Ascending aorta (tissue), 2 donors: ENCODE measurements around the gene RASA1. TPM values are rescaled to one million over a fixed set of nuclear protein-coding genes. Genes with fewer than 3 reads are reported as not detected.
"Not testable (repeated sequence)": the region's sequence is repeated elsewhere in the genome, so short reads cannot be mapped to it uniquely, and the experiment has no call there.

Experiments used
- DNase-seq, 2 donors: peaks; one replicate each; pipeline ENCODE4 v3.0.0-alpha.2; 2019; ENCODE audit warnings: low spot score in 2 of 2
- H3K27ac ChIP-seq, 2 donors: fragments of 200-600 bp; sonication (generic); one replicate each; pipeline ENCODE4 v1.5.1; 2016 to 2017; ENCODE audit warnings: mild to moderate bottlenecking in 1 of 2
- H3K27me3 ChIP-seq: fragments of 200-600 bp; sonication (generic); one replicate; pipeline ENCODE4 v1.5.1; 2017
- H3K36me3 ChIP-seq, 2 donors: fragments of 200-600 bp; sonication (generic); one replicate each; pipeline ENCODE4 v1.5.1; 2016
- H3K4me1 ChIP-seq, 2 donors: fragments of 200-600 bp; sonication (generic); one replicate each; pipeline ENCODE4 v1.5.1; 2016 to 2017; ENCODE audit warnings: mild to moderate bottlenecking in 1 of 2
- H3K4me3 ChIP-seq, 2 donors: fragments of 200-600 bp; sonication (generic); one replicate each; pipeline ENCODE4 v1.5.1; 2016 to 2017; ENCODE audit warnings: mild to moderate bottlenecking in 1 of 2
- H3K9me3 ChIP-seq, 2 donors: fragments of 200-600 bp; sonication (generic); one replicate each; pipeline ENCODE4 v1.5.1; 2016
- CTCF ChIP-seq, 3 experiments: fragments of 200-600 bp in 2 of 3; fragments of 450-650 bp in 1 of 3; sonication (generic) in 2 of 3; IDR thresholded peaks; one replicate each; pipeline ENCODE4 v1.5.1; 2016 to 2019; ENCODE audit warnings: antibody characterized with exemption in 3 of 3, mild to moderate bottlenecking in 1 of 3, moderate library complexity in 1 of 3
- intact Hi-C: fragments of 100-400 bp; cut with DNase I; formaldehyde crosslinking; loops from one replicate; pipeline ENCODE4 v1.15.1; 2023
- total RNA-seq: library from RNA; depleted of rRNA; stranded (reverse); fragments of >200 nt; gene quantifications from one replicate; pipeline ENCODE4 v1.1.0, GENCODE V29; 2016

The RASA1 gene
- total RNA-seq, 1 donor from 2014 or later: 30.5 TPM

- no peak for DNase-seq
- no peaks in the 10 kb centered on the region for H3K36me3 ChIP-seq
- TF ChIP-seq CTCF (IDR thresholded peaks at IDR 0.05): no peak
- H3K4me1 ChIP-seq: peaks cover 0 to 2% of the 10 kb centered on the region in 2 donors
- no peak overlapping the region for H3K4me3 ChIP-seq
- intact Hi-C loops: no loop called here
- no peaks in the 10 kb centered on the region for H3K27me3 ChIP-seq
- peaks cover 0 to 4% of the 10 kb centered on the region in 2 donors for H3K9me3 ChIP-seq
- H3K27ac ChIP-seq: no peak overlapping the region
These were observed 31.1 kb downstream of the RASA1 start for GRCh38 chr5:87298692-87299362.

- H3K4me1 ChIP-seq: peaks cover 0 to 2% of the 10 kb centered on the region in 2 donors
- intact Hi-C loops: no loop called here
- H3K27ac ChIP-seq: no peak overlapping the region
- DNase-seq: no peak
- peaks cover 0 to 2% of the 10 kb centered on the region in 2 donors for H3K36me3 ChIP-seq
- no peak overlapping the region for H3K4me3 ChIP-seq
- H3K27me3 ChIP-seq: no peaks in the 10 kb centered on the region
- TF ChIP-seq CTCF (IDR thresholded peaks at IDR 0.05): no peak
- H3K9me3 ChIP-seq: no peaks in the 10 kb centered on the region
These were observed 32.5 kb downstream of the RASA1 start for GRCh38 chr5:87300176-87300575.

GRCh38 chr5:87300744-87301143 lies 33.1 kb downstream of the RASA1 start:
- peak in 1 of 2 donors; percentile 66 for DNase-seq
- no peaks in the 10 kb centered on the region for H3K9me3 ChIP-seq
- no peak overlapping the region for H3K4me3 ChIP-seq
- H3K27ac ChIP-seq: no peak overlapping the region
- no peaks in the 10 kb centered on the region for H3K27me3 ChIP-seq
- peaks cover 0 to 2% of the 10 kb centered on the region in 2 donors for H3K4me1 ChIP-seq
- intact Hi-C loops: no loop called here
- no peak for TF ChIP-seq CTCF (IDR thresholded peaks at IDR 0.05)
- H3K36me3 ChIP-seq: peaks cover 4 to 8% of the 10 kb centered on the region in 2 donors

- peaks cover 9% of the 10 kb centered on the region in 2 donors for H3K36me3 ChIP-seq
- DNase-seq: no peak
- H3K9me3 ChIP-seq: no peaks in the 10 kb centered on the region
- no peak overlapping the region for H3K4me3 ChIP-seq
- intact Hi-C loops: no loop called here
- TF ChIP-seq CTCF (IDR thresholded peaks at IDR 0.05): no peak
- no peak overlapping the region for H3K27ac ChIP-seq
- H3K27me3 ChIP-seq: no peaks in the 10 kb centered on the region
- H3K4me1 ChIP-seq: no peaks in the 10 kb centered on the region
These were observed 34.4 kb downstream of the RASA1 start for GRCh38 chr5:87302061-87302460.

GRCh38 chr5:87303324-87303723 lies 35.6 kb downstream of the RASA1 start:
- TF ChIP-seq CTCF (IDR thresholded peaks at IDR 0.05): no peak
- H3K27me3 ChIP-seq: no peaks in the 10 kb centered on the region
- no peak for DNase-seq
- no peaks in the 10 kb centered on the region for H3K4me1 ChIP-seq
- H3K36me3 ChIP-seq: peaks cover 9% of the 10 kb centered on the region in 2 donors
- H3K9me3 ChIP-seq: no peaks in the 10 kb centered on the region
- intact Hi-C loops: loop anchor here (1.0 kb wide), 1 partner anchor 25 kb away; no protein-coding TSS in a partner anchor
- H3K27ac ChIP-seq: no peak overlapping the region
- no peak overlapping the region for H3K4me3 ChIP-seq

- H3K9me3 ChIP-seq, H3K4me1 ChIP-seq, H3K27me3 ChIP-seq, H3K27ac ChIP-seq, intact Hi-C loops, H3K36me3 ChIP-seq, DNase-seq, H3K4me3 ChIP-seq: not testable (repeated sequence)
These were observed 38.4 kb downstream of the RASA1 start for GRCh38 chr5:87306090-87306489.
